ENCODE results near the gene MBD5.

Gene MBD5

GRCh38 chr2:148402786-148403185 is 381.9 kb downstream of the MBD5 start:
- TF ChIP-seq CTCF (IDR thresholded peaks at IDR 0.05; ENCODE audit: low read depth, low read length, missing control alignments), result no peak
- in situ Hi-C loops (cut with HindIII; ENCODE audit: low sequenced_read_pairs), result no loop called here
- H3K4me3 ChIP-seq (ENCODE audit: low read depth, low read length), result no peak overlapping the region
- DNase-seq (ENCODE audit: low read depth), result no peak

GRCh38 chr2:148410899-148411298 is 390.0 kb downstream of the MBD5 start:
- DNase-seq (ENCODE audit: low read depth), result no peak
- no peak overlapping the region for H3K4me3 ChIP-seq (ENCODE audit: low read depth, low read length)
- in situ Hi-C loops (cut with HindIII; ENCODE audit: low sequenced_read_pairs), result no loop called here
- no peak for TF ChIP-seq CTCF (IDR thresholded peaks at IDR 0.05; ENCODE audit: low read depth, low read length, missing control alignments)

- no peak for TF ChIP-seq CTCF (IDR thresholded peaks at IDR 0.05; ENCODE audit: low read depth, low read length, missing control alignments)
- no peak overlapping the region for H3K4me3 ChIP-seq (ENCODE audit: low read depth, low read length)
- in situ Hi-C loops (cut with HindIII; ENCODE audit: low sequenced_read_pairs), result no loop called here
These were observed 395.4 kb downstream of the MBD5 start for GRCh38 chr2:148416248-148416647.

GRCh38 chr2:148430101-148430500 is 409.2 kb downstream of the MBD5 start:
- DNase-seq (ENCODE audit: low read depth), result no peak
- no peak overlapping the region for H3K4me3 ChIP-seq (ENCODE audit: low read depth, low read length)
- in situ Hi-C loops (cut with HindIII; ENCODE audit: low sequenced_read_pairs), result no loop called here
- TF ChIP-seq CTCF (IDR thresholded peaks at IDR 0.05; ENCODE audit: low read depth, low read length, missing control alignments), result no peak

More at GRCh38 chr2:148416248-148416647, 395.4 kb downstream of the MBD5 start:
- no peak for DNase-seq (ENCODE audit: low read depth)

GRCh38 chr2:148447877-148448276 is 427.0 kb downstream of the MBD5 start:
- H3K4me3 ChIP-seq (ENCODE audit: low read depth, low read length), result no peak overlapping the region
- no peak for DNase-seq (ENCODE audit: low read depth)
- TF ChIP-seq CTCF (IDR thresholded peaks at IDR 0.05; ENCODE audit: low read depth, low read length, missing control alignments), result no peak
- in situ Hi-C loops (cut with HindIII; ENCODE audit: low sequenced_read_pairs), result no loop called here

- TF ChIP-seq CTCF (IDR thresholded peaks at IDR 0.05; ENCODE audit: low read depth, low read length, missing control alignments), result no peak
- in situ Hi-C loops (cut with HindIII; ENCODE audit: low sequenced_read_pairs), result no loop called here
- DNase-seq (ENCODE audit: low read depth), result no peak
- no peak overlapping the region for H3K4me3 ChIP-seq (ENCODE audit: low read depth, low read length)
These were observed 429.6 kb downstream of the MBD5 start for GRCh38 chr2:148450531-148450930.

- in situ Hi-C loops (cut with HindIII; ENCODE audit: low sequenced_read_pairs), result no loop called here
- no peak for TF ChIP-seq CTCF (IDR thresholded peaks at IDR 0.05; ENCODE audit: low read depth, low read length, missing control alignments)
- no peak for DNase-seq (ENCODE audit: low read depth)
- no peak overlapping the region for H3K4me3 ChIP-seq (ENCODE audit: low read depth, low read length)
These were observed 430.2 kb downstream of the MBD5 start for GRCh38 chr2:148451046-148451445.
